ENCODE measurements around the gene MBD4. TPM values are rescaled to one million over a fixed set of nuclear protein-coding genes. Genes with fewer than 3 reads are reported as not detected.

Gene MBD4
- total and polyA plus RNA-seq, 2 of the 4 experiments (the other 2 are of a cell fraction) = 13.8 to 15.0 TPM

DNA sequence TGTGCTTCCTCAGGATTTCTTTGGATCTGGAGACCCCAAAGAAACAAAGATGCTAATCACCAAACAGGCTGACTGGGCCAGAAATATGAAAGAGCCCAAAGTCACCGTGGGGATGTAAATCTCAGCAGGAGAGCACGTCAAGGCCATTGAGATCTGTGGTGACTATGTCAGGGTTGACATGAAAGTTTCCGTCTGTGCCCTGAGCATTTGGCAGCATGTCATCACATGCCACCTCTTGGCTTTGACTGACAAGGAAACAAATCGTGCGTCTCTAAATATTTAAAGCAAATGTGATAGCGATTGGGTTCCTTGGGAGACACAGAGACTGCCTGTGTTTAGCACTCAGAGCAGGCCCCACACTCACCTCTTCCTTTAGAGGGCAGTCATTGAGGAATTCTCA, 46.5 kb downstream of the MBD4 start:
- no peak overlapping the region for H3K4ac ChIP-seq (ENCODE audit: low read depth, low read length)
- BruUV-seq (replicated peaks) = no TSS peak
- in situ Hi-C loops (cut with MboI; ENCODE audit: low sequenced_read_pairs) (loop anchor here (25.0 kb wide), 1 partner anchor 219 kb away; the partner anchor contains the start of gene PLXND1), dilution Hi-C loops (cut with HindIII; ENCODE audit: low sequenced_read_pairs, unreplicated experiment) (no loop called here), intact Hi-C loops (cut with micrococcal nuclease) (no loop called here)
- H3K4me1 ChIP-seq (ENCODE audit: control insufficient read depth, insufficient read depth, low read length) = peaks cover 15% of the 10 kb centered on the region
- H2BK5ac ChIP-seq (ENCODE audit: low read depth, low read length, poor library complexity, severe bottlenecking) = no peak overlapping the region
- ChIA-PET POLR2A (ENCODE audit: unreplicated experiment) (no interaction called here), CTCF (no interaction called here)
- no peak overlapping the region for H2BK120ac ChIP-seq (ENCODE audit: low read depth, low read length)
- no peak overlapping the region for H2AK5ac ChIP-seq (ENCODE audit: low read depth, low read length)
- 89% methylated on average over 6 of the region's 6 CpGs; no CpG with 5 or more reads in 1 of the 2 experiments for WGBS, 2 experiments (ENCODE audit: extremely low coverage in 2 of 2, insufficient read length in 1 of 2)
- peaks cover 24% of the 10 kb centered on the region for H3K36me3 ChIP-seq (ENCODE audit: control insufficient read depth, insufficient read depth, low read length)
- no peak overlapping the region for H2AK9ac ChIP-seq (replicated peaks; ENCODE audit: low read depth, low read length, poor library complexity)
- H2BK15ac ChIP-seq (ENCODE audit: low read depth, low read length) = no peak overlapping the region
- H3K27ac ChIP-seq (ENCODE audit: insufficient read depth, low read length) = no peak overlapping the region
- no peak for ATAC-seq (ENCODE audit: low read depth)
- TF ChIP-seq CEBPB (IDR thresholded peaks at IDR 0.05; ENCODE audit: low read depth, low read length) (no peak), SMC3 (IDR thresholded peaks at IDR 0.05; ENCODE audit: low read depth, low read length) (no peak), RFX5 (IDR thresholded peaks at IDR 0.05; ENCODE audit: low read depth, low read length) (no peak), FOS (IDR thresholded peaks at IDR 0.05; ENCODE audit: low read depth, low read length) (no peak), NFE2L2 (IDR thresholded peaks at IDR 0.05; ENCODE audit: low read depth, low read length) (no peak), POLR2A (IDR thresholded peaks at IDR 0.05; ENCODE audit: low read depth, low read length) (no peak), CHD1 (IDR thresholded peaks at IDR 0.05; ENCODE audit: low read depth, low read length) (no peak), MXI1 (IDR thresholded peaks at IDR 0.05; ENCODE audit: borderline replicate concordance, low read depth, low read length) (no peak), MAFK (IDR thresholded peaks at IDR 0.05; ENCODE audit: low read depth, low read length) (no peak), RCOR1 (IDR thresholded peaks at IDR 0.05; ENCODE audit: insufficient replicate concordance, low read length) (no peak), BHLHE40 (IDR thresholded peaks at IDR 0.05; ENCODE audit: low read depth, low read length) (no peak), MAZ (IDR thresholded peaks at IDR 0.05; ENCODE audit: borderline replicate concordance, low read depth, low read length) (no peak), RAD21 (IDR thresholded peaks at IDR 0.05; ENCODE audit: low read length) (no peak)
- TF ChIP-seq, protein P1, sequence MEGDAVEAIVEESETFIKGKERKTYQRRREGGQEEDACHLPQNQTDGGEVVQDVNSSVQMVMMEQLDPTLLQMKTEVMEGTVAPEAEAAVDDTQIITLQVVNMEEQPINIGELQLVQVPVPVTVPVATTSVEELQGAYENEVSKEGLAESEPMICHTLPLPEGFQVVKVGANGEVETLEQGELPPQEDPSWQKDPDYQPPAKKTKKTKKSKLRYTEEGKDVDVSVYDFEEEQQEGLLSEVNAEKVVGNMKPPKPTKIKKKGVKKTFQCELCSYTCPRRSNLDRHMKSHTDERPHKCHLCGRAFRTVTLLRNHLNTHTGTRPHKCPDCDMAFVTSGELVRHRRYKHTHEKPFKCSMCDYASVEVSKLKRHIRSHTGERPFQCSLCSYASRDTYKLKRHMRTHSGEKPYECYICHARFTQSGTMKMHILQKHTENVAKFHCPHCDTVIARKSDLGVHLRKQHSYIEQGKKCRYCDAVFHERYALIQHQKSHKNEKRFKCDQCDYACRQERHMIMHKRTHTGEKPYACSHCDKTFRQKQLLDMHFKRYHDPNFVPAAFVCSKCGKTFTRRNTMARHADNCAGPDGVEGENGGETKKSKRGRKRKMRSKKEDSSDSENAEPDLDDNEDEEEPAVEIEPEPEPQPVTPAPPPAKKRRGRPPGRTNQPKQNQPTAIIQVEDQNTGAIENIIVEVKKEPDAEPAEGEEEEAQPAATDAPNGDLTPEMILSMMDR (conservative IDR thresholded peaks at IDR 0.05; ENCODE audit: low read depth, low read length) = no peak
- TF ChIP-seq, protein P2, sequence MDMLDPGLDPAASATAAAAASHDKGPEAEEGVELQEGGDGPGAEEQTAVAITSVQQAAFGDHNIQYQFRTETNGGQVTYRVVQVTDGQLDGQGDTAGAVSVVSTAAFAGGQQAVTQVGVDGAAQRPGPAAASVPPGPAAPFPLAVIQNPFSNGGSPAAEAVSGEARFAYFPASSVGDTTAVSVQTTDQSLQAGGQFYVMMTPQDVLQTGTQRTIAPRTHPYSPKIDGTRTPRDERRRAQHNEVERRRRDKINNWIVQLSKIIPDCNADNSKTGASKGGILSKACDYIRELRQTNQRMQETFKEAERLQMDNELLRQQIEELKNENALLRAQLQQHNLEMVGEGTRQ (IDR thresholded peaks at IDR 0.05; ENCODE audit: low read depth, low read length) = no peak
- TF ChIP-seq, protein P3, sequence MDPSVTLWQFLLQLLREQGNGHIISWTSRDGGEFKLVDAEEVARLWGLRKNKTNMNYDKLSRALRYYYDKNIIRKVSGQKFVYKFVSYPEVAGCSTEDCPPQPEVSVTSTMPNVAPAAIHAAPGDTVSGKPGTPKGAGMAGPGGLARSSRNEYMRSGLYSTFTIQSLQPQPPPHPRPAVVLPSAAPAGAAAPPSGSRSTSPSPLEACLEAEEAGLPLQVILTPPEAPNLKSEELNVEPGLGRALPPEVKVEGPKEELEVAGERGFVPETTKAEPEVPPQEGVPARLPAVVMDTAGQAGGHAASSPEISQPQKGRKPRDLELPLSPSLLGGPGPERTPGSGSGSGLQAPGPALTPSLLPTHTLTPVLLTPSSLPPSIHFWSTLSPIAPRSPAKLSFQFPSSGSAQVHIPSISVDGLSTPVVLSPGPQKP (IDR thresholded peaks at IDR 0.05; ENCODE audit: borderline replicate concordance, low read depth, low read length) = no peak
- H2AFZ ChIP-seq (replicated peaks; ENCODE audit: low read length, poor library complexity) = no peak overlapping the region
- no peaks in the 10 kb centered on the region for H3K9me3 ChIP-seq (ENCODE audit: control insufficient read depth, insufficient read depth, low read length)
- H3K9me1 ChIP-seq (ENCODE audit: insufficient read depth, low read length) = peaks cover 14% of the 10 kb centered on the region
- H3K56ac ChIP-seq (ENCODE audit: extremely low read depth, insufficient read depth, low read length) = no peak overlapping the region
- no peak for DNase-seq
- no peak overlapping the region for H3K4me2 ChIP-seq (ENCODE audit: low read depth, low read length)
- peaks cover 15 to 66% of the 10 kb centered on the region in 2 experiments for H3K79me1 ChIP-seq (ENCODE audit: low read depth in 1 of 2, low read length in 2 of 2)
- peaks cover 35% of the 10 kb centered on the region for H4K20me1 ChIP-seq (ENCODE audit: insufficient read depth, low read length)
- H3K4me3 ChIP-seq (ENCODE audit: insufficient read depth, low read depth, low read length) = no peak overlapping the region
- H3K14ac ChIP-seq (replicated peaks; ENCODE audit: low read depth, low read length) = no peak overlapping the region
- H4K91ac ChIP-seq (ENCODE audit: insufficient read depth, low read depth, low read length) = no peak overlapping the region
- no peak overlapping the region for H4K5ac ChIP-seq (ENCODE audit: low read depth, low read length)
- H3K9ac ChIP-seq (ENCODE audit: low read depth, low read length) = no peak overlapping the region
- H3K27me3 ChIP-seq (ENCODE audit: control insufficient read depth, insufficient read depth, low read length) = no peaks in the 10 kb centered on the region
- no peak overlapping the region for H4K8ac ChIP-seq (ENCODE audit: low read depth in 2 of 2, low read length in 2 of 2)
- H3K18ac ChIP-seq (ENCODE audit: low read depth, low read length) = no peak overlapping the region
- no peak overlapping the region for H2BK20ac ChIP-seq (ENCODE audit: low read depth, low read length)
- no peak overlapping the region for H3K23ac ChIP-seq (ENCODE audit: low read depth, low read length)

Measured in IMR-90 (cell line).